Spinal cord (tissue), 10 donors: ENCODE data around the gene BCR. TPM values are rescaled to one million over a fixed set of nuclear protein-coding genes. Genes with fewer than 3 reads are reported as not detected.

Source experiments
- DNase-seq, 6 donors: peaks; one replicate each; pipeline versions ENCODE4 v3.0.0 to v3.0.0-alpha.2; 2013 to 2015; ENCODE audit warnings: low spot score in 6 of 6, low read depth in 4 of 6
- H3K27ac ChIP-seq: one replicate; pipeline ENCODE4 v1.5.1; 2013; ENCODE audit warnings: low read depth, low read length, control low read depth
- H3K27me3 ChIP-seq: one replicate; pipeline ENCODE4 v1.6.1; 2013; ENCODE audit warnings: low read length; ENCODE audit not compliant: control insufficient read depth, insufficient read depth
- H3K36me3 ChIP-seq: one replicate; pipeline ENCODE4 v1.6.1; 2013; ENCODE audit warnings: low read length; ENCODE audit not compliant: control insufficient read depth, insufficient read depth
- H3K4me1 ChIP-seq: one replicate; pipeline ENCODE4 v1.6.1; 2013; ENCODE audit warnings: low read length; ENCODE audit not compliant: control insufficient read depth, insufficient read depth
- H3K4me3 ChIP-seq: one replicate; pipeline ENCODE4 v1.5.1; 2013; ENCODE audit warnings: low read depth, low read length, control low read depth
- H3K9me3 ChIP-seq: one replicate; pipeline ENCODE4 v1.6.1; 2013; ENCODE audit warnings: low read length; ENCODE audit not compliant: control insufficient read depth, insufficient read depth
- WGBS: methylation state at CpG from one replicate; pipeline ENCODE4 v1.1.5; 2013; ENCODE audit warnings: missing lambda C conversion rate; ENCODE audit not compliant: insufficient coverage; 5-methylcytosine and 5-hydroxymethylcytosine counted together
- polyA plus RNA-seq, 2 donors: library from polyadenylated mRNA; unstranded; fragments of 120-200 nt; gene quantifications; one replicate each; pipeline ENCODE4 v1.2.1, GENCODE V29; 2013; ENCODE audit not compliant: insufficient read length in 2 of 2
- total RNA-seq, 2 donors: library from RNA; depleted of rRNA in 1 of 2; stranded (reverse); fragments of 120-200 nt in 1 of 2; fragments of >200 nt in 1 of 2; gene quantifications; one replicate each; pipeline versions ENCODE4 v1.2.3 to v1.2.4, GENCODE V29; 2013 to 2014
- donor health status: healthy.

Gene BCR
- total and polyA plus RNA-seq, 4 donors, result 30.4 to 88.1 (median 69.6) TPM

DNA sequence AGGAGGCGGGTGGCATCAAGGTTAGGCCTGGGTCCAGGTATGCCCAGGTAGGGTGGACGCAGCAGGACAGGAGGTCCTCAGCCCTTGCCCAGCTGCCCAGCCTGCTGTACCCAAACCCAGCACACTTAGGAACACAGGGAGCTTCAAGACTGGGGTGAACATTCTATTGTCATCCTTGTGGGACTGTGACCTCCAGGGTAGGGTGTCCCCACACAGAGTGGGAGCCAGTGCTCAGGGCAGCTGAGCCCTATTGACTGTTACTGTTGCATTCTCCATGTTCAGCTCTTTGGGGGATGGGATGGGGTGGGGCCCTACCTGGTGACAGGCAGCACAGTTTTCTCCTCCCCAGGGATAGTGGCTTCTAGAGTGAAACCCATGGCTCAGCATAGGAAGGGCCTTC lies 106.0 kb downstream of the BCR start:
- Histone ChIP-seq H3K27me3 (no peaks in the 10 kb centered on the region), H3K4me1 (peaks cover 30% of the 10 kb centered on the region), H3K36me3 (peaks cover 98% of the 10 kb centered on the region), H3K27ac (no peak overlapping the region), H3K9me3 (no peaks in the 10 kb centered on the region), H3K4me3 (no peak overlapping the region)
- WGBS, result 100% methylated on average over 2 of the region's 2 CpGs
- no peak for DNase-seq

DNA sequence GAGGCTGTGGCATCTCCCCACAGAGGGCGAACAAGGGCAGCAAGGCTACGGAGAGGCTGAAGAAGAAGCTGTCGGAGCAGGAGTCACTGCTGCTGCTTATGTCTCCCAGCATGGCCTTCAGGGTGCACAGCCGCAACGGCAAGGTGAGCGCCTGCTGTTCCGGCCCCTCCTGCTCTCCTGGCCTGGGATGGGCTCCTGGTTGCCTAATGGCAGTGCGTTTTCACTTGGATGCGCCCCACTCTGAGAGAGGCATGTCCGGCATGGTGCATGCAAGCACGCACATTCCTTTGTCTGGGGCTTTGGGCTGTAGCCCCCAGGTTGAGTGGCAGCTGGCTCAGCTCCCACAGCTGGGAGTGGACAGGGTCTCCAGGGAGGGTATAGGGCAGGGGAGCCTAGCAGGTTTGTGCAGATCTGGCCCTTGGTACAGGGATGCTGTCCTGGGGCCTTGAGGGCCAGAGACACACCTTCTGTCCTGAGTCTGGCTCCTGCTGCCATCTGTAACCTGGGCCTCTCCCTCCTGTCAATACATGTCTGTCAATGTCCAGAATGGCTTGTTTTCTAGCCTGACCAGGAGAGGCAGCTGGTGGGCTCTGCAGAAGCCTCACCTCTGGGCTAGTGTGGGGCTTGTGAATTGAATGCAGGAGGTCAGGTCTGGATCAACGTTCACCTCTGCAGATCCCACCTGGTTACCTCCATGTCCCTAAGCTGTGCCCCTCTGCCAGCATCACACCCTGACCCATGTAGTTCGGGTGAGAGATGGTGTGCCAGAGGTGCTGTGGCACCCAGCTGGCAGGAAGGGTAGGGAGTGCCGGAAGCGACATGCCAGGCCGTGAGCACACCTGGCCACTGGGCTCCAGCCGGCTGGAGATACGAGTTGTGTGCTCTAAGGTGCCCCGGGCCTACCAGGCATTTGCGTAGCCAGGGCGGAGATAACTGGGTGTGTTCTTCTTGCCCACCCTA lies 107.1 kb downstream of the BCR start:
- H3K4me1 ChIP-seq, result peaks cover 29% of the 10 kb centered on the region
- 90% methylated on average over 18 of the region's 21 CpGs for WGBS
- H3K36me3 ChIP-seq, result peaks cover 97% of the 10 kb centered on the region
- DNase-seq, result no peak
- no peaks in the 10 kb centered on the region for H3K9me3 ChIP-seq
- no peak overlapping the region for H3K4me3 ChIP-seq
- H3K27ac ChIP-seq, result no peak overlapping the region
- H3K27me3 ChIP-seq, result no peaks in the 10 kb centered on the region

DNA sequence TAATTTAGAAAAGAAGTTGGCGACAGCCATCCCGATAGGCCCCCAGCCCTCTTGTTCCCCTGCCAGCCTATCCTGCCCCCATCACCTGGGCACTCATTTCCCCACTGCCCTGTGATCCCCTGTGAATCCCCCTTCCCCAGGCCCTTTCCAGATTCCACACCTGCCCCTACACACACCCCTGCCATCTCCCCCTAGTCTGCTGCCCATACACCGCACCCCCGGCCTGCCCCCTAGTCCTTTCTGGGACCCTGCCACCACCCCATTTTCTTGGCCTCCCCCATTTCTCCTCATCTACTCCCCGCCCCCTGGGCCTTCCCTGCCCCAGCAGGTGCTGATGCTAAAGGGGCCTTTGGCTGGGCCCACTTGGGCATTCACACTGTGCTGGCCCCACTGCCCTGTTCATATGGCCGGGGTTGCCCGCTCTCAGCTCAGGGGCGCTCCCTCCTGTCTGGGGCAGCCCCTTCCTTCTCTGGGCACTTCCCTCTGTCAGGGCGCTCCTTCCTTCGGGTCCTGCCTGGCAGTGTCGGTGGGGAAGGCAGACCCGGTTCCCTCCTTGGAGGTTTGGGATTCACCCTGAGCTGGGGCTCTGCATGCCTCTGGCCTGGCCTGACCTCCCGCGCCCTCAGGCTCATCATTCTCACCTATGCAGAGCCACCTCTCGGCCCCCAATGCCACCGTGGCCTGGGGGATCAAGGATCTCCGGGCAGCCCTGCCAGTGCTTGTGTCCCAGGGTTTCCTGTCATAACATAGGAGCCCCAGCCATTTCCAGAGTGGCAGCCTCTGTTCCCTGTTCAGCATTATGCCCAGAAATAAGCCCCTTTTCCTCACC lies 108.2 kb downstream of the BCR start:
- no peak for DNase-seq
- 94% methylated on average over 17 of the region's 17 CpGs for WGBS
- Histone ChIP-seq H3K9me3 (no peaks in the 10 kb centered on the region), H3K36me3 (peaks cover 97% of the 10 kb centered on the region), H3K4me3 (no peak overlapping the region), H3K27me3 (no peaks in the 10 kb centered on the region), H3K27ac (no peak overlapping the region), H3K4me1 (peaks cover 28% of the 10 kb centered on the region)

DNA sequence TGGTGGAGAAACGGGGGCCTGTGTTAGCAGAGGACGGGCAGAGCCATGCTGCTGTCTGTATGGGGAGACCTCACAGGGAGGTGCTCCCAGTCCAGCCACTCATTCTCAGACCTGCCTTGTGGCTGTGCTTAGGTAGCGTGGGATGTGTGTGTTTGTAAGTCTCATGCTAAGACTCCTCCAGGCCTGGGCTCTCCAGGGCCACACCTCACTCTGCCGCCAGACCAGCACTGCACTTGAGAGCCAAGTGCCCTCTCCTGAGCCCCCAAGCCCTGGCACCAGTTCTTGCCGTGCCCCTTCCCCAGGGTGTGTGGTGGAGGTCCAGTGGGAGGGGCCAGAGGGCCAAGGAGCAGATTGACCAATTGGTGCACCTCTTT lies 108.8 kb downstream of the BCR start:
- H3K9me3 ChIP-seq, result no peaks in the 10 kb centered on the region
- no peaks in the 10 kb centered on the region for H3K27me3 ChIP-seq
- peaks cover 27% of the 10 kb centered on the region for H3K4me1 ChIP-seq
- no peak for DNase-seq
- no peak overlapping the region for H3K4me3 ChIP-seq
- H3K36me3 ChIP-seq, result peaks cover 95% of the 10 kb centered on the region
- H3K27ac ChIP-seq, result no peak overlapping the region
- WGBS, result 90% methylated on average over 2 of the region's 5 CpGs

DNA sequence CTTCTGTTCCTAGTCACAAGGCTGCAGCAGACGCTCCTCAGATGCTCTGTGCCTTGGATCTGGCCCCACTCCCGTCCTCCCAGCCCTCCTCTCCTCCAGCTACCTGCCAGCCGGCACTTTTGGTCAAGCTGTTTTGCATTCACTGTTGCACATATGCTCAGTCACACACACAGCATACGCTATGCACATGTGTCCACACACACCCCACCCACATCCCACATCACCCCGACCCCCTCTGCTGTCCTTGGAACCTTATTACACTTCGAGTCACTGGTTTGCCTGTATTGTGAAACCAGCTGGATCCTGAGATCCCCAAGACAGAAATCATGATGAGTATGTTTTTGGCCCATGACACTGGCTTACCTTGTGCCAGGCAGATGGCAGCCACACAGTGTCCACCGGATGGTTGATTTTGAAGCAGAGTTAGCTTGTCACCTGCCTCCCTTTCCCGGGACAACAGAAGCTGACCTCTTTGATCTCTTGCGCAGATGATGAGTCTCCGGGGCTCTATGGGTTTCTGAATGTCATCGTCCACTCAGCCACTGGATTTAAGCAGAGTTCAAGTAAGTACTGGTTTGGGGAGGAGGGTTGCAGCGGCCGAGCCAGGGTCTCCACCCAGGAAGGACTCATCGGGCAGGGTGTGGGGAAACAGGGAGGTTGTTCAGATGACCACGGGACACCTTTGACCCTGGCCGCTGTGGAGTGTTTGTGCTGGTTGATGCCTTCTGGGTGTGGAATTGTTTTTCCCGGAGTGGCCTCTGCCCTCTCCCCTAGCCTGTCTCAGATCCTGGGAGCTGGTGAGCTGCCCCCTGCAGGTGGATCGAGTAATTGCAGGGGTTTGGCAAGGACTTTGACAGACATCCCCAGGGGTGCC lies 109.8 kb downstream of the BCR start:
- Histone ChIP-seq H3K4me3 (no peak overlapping the region), H3K4me1 (peaks cover 27% of the 10 kb centered on the region), H3K27me3 (no peaks in the 10 kb centered on the region), H3K9me3 (no peaks in the 10 kb centered on the region), H3K27ac (peak overlapping the region; percentile 7), H3K36me3 (peaks cover 95% of the 10 kb centered on the region)
- 62% methylated on average over 15 of the region's 18 CpGs for WGBS
- DNase-seq, result peak in 2 of 6 donors; percentile 63 to 65

DNA sequence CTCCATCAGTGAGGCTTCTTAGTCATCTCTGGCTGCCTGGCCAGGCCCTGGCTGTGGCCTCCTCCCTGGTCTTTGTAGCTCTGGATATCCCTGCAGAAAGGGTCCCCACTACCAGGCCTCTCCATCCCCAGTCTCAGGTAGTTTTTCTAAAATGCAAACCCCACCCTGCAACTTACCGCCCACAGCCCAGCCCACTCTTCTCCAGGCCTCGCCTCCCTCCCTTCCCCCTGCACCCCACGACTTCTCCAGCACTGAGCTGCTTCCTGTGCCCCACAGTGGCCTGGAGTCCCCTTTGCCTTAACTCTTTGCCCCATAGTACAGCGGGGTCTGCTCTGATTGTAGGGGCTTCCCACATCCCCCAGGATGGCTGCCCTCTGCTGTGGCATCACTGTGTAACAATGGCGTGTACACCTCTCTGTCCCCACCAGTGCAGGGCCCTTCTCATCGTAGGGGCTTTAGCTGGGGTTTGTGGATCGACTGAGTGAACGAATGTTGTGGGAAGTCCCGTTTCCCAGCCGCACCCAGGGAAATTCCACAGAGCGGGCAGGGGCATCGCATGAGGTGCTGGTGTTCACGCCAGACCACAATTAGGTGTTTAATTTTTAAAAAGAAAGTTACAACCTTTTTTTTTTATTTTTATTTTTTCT lies 111.6 kb downstream of the BCR start:
- Histone ChIP-seq H3K27ac (no peak overlapping the region), H3K4me1 (peaks cover 27% of the 10 kb centered on the region), H3K36me3 (peaks cover 96% of the 10 kb centered on the region), H3K27me3 (no peaks in the 10 kb centered on the region), H3K9me3 (no peaks in the 10 kb centered on the region), H3K4me3 (no peak overlapping the region)
- DNase-seq, result no peak
- 95% methylated on average over 4 of the region's 13 CpGs for WGBS

DNA sequence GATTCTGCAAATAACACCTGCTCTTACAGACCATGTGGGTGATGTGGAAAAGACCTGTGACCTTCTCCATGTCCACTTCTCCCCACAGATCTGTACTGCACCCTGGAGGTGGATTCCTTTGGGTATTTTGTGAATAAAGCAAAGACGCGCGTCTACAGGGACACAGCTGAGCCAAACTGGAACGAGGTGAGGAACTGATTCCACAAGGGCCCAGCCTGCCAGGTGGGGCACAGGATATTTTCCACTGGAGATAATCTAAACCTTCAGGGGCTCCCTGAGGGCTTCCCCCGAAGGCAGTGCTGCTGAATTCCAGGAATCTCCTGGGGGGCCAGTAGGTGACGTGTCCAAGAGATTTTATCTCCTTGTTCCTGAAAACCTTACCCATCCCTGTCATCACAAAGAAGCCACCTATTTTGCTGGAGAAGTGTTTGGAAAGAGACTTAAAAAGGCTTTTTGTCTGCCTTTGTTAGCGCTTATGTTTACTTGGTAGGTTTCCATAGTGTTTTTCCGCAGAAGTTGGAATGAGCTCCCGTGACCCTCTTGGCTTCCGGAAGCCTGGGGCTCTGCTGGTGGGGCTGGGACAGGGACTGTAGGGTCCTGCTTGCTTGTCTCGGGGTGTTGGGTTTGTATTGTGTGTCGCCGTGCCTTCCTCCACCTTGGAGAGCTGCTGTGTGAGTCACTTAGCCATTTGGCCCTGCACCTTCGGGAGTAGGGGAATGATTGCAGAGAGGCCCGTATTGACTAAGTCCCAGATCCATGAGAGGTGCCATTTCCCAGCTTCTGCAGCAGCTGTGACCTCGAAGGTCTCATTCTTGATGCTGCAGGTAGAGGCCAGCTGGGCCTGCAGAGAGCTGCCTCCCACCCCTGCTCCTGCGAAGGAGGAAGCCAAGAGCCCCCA lies 112.4 kb downstream of the BCR start:
- peaks cover 27% of the 10 kb centered on the region for H3K4me1 ChIP-seq
- H3K36me3 ChIP-seq, result peaks cover 95% of the 10 kb centered on the region
- 71% methylated on average over 12 of the region's 17 CpGs for WGBS
- DNase-seq, result no peak
- no peak overlapping the region for H3K27ac ChIP-seq
- H3K9me3 ChIP-seq, result no peaks in the 10 kb centered on the region
- H3K4me3 ChIP-seq, result no peak overlapping the region
- no peaks in the 10 kb centered on the region for H3K27me3 ChIP-seq

DNA sequence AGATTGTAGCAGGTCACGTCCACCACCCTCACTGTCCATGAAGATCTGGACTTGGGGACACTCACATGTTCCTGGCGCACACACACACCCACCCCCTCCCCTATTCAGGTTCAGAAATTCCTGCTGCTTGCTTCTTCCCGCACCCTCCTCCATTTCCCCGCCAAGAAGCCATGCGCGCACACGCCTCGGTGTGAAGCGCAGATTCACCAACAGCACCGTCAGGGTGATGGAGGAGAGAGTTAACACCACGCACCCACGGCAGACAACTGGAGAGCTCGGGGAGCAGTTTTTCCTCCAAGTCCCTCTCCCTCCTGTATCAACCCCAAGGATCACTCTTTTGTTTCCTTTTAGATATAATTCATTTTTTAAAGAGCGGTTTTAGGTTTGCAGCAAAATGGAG lies 113.4 kb downstream of the BCR start:
- peaks cover 27% of the 10 kb centered on the region for H3K4me1 ChIP-seq
- H3K9me3 ChIP-seq, result no peaks in the 10 kb centered on the region
- H3K27ac ChIP-seq, result no peak overlapping the region
- no peaks in the 10 kb centered on the region for H3K27me3 ChIP-seq
- no peak overlapping the region for H3K4me3 ChIP-seq
- no peak for DNase-seq
- 90% methylated on average over 4 of the region's 14 CpGs for WGBS
- peaks cover 90% of the 10 kb centered on the region for H3K36me3 ChIP-seq
